Mesenchymal stem cell (in vitro differentiated cells and primary cell): Measurements from ENCODE around the gene CDX4.
A peak's percentile ranks its signal among the peaks of the same experiment; 100 is the strongest.

Experiments used
- DNase-seq: peaks from one replicate; pipeline ENCODE4 v3.0.0-alpha.2; 2013
- H2AFZ ChIP-seq: one replicate; pipeline ENCODE4 v1.6.1; 2013; ENCODE audit warnings: low read depth, mild to moderate bottlenecking, control low read depth, inconsistent platforms, low read length, moderate library complexity
- H2AK5ac ChIP-seq: 2 replicates; pipeline ENCODE4 v1.6.1; 2013; ENCODE audit warnings: low read length, moderate library complexity, mild to moderate bottlenecking, inconsistent platforms; ENCODE audit not compliant: severe bottlenecking
- H2BK120ac ChIP-seq: one replicate; pipeline ENCODE4 v1.6.1; 2013; ENCODE audit warnings: low read depth, mild to moderate bottlenecking, inconsistent platforms, low read length, moderate library complexity
- H2BK12ac ChIP-seq, 2 experiments: one replicate each; pipeline ENCODE4 v1.6.1; 2013; ENCODE audit warnings: inconsistent platforms in 2 of 2, low read length in 2 of 2, mild to moderate bottlenecking in 2 of 2, moderate library complexity in 2 of 2, control low read depth in 1 of 2
- H2BK15ac ChIP-seq: one replicate; pipeline ENCODE4 v1.6.1; 2013; ENCODE audit warnings: mild to moderate bottlenecking, low read depth, inconsistent platforms; ENCODE audit not compliant: poor library complexity, severe bottlenecking
- H2BK5ac ChIP-seq: 2 replicates; pipeline ENCODE4 v1.6.1; 2013; ENCODE audit warnings: low read depth, mild to moderate bottlenecking, low read length, control low read depth, inconsistent platforms; ENCODE audit not compliant: poor library complexity, severe bottlenecking
- H3K14ac ChIP-seq, 2 experiments: one replicate each; pipeline ENCODE4 v1.6.1; 2013; ENCODE audit warnings: inconsistent platforms in 2 of 2, low read length in 2 of 2, control low read depth in 1 of 2, mild to moderate bottlenecking in 1 of 2, moderate library complexity in 1 of 2
- H3K18ac ChIP-seq, 2 experiments: one replicate each; pipeline ENCODE4 v1.6.1; 2013; ENCODE audit warnings: inconsistent platforms in 2 of 2, low read length in 2 of 2, control low read depth in 1 of 2, low read depth in 1 of 2, mild to moderate bottlenecking in 1 of 2
- H3K23ac ChIP-seq, 2 experiments: one replicate each; pipeline ENCODE4 v1.6.1; 2013; ENCODE audit warnings: inconsistent platforms in 2 of 2, low read length in 2 of 2, mild to moderate bottlenecking in 2 of 2, moderate library complexity in 2 of 2, control low read depth in 1 of 2
- H3K27ac ChIP-seq: 2 replicates; pipeline ENCODE4 v1.5.1; 2013; ENCODE audit warnings: mild to moderate bottlenecking, moderate library complexity, low read length, control low read depth, inconsistent platforms; ENCODE audit not compliant: poor library complexity, severe bottlenecking
- H3K27me3 ChIP-seq, 2 experiments: 2 replicates each; pipeline versions ENCODE4 v1.6.1 to v1.7.0; 2013; ENCODE audit warnings: low read length in 2 of 2, mild to moderate bottlenecking in 2 of 2, moderate library complexity in 2 of 2, control low read depth in 1 of 2, inconsistent platforms in 1 of 2; ENCODE audit not compliant: control insufficient read depth in 1 of 2, insufficient read depth in 1 of 2
- H3K36me3 ChIP-seq, 2 experiments: 2 replicates each; pipeline versions ENCODE4 v1.6.1 to v1.7.0; 2013; ENCODE audit warnings: low read length in 2 of 2, control low read depth in 1 of 2, inconsistent platforms in 1 of 2, low read depth in 1 of 2, mild to moderate bottlenecking in 1 of 2; ENCODE audit not compliant: insufficient read depth in 2 of 2, control insufficient read depth in 1 of 2
- H3K4ac ChIP-seq, 2 experiments: one replicate each; pipeline ENCODE4 v1.6.1; 2013; ENCODE audit warnings: inconsistent platforms in 2 of 2, low read length in 2 of 2, mild to moderate bottlenecking in 2 of 2, moderate library complexity in 2 of 2, control low read depth in 1 of 2, low read depth in 1 of 2
- H3K4me1 ChIP-seq: 2 replicates; pipeline ENCODE4 v1.6.1; 2013; ENCODE audit warnings: low read depth, low read length, control low read depth; ENCODE audit not compliant: control insufficient read depth, insufficient read depth
- H3K4me2 ChIP-seq: 2 replicates; pipeline ENCODE4 v1.6.1; 2013; ENCODE audit warnings: low read length, mild to moderate bottlenecking, inconsistent platforms; ENCODE audit not compliant: poor library complexity, severe bottlenecking
- H3K4me3 ChIP-seq, 2 experiments: 2 replicates each; pipeline versions ENCODE4 v1.5.1 to v1.7.0; 2013; ENCODE audit warnings: low read length in 2 of 2, mild to moderate bottlenecking in 2 of 2, control low read depth in 1 of 2, low read depth in 1 of 2; ENCODE audit not compliant: insufficient read depth in 1 of 2
- H3K79me1 ChIP-seq: replicated peaks from 2 replicates; pipeline ENCODE4 v1.6.1; 2013; ENCODE audit warnings: mild to moderate bottlenecking, control low read depth, low read length, inconsistent platforms; ENCODE audit not compliant: poor library complexity, severe bottlenecking
- H3K9ac ChIP-seq: 2 replicates; pipeline ENCODE4 v1.7.0; 2013; ENCODE audit warnings: mild to moderate bottlenecking, low read length, moderate library complexity
- H3K9me3 ChIP-seq: 2 replicates; pipeline ENCODE4 v1.7.0; 2013; ENCODE audit warnings: mild to moderate bottlenecking, low read length; ENCODE audit not compliant: control insufficient read depth
- H4K8ac ChIP-seq: one replicate; pipeline ENCODE4 v1.6.1; 2013; ENCODE audit warnings: inconsistent platforms, mild to moderate bottlenecking, low read length, moderate library complexity
- H4K91ac ChIP-seq: one replicate; pipeline ENCODE4 v1.6.1; 2013; ENCODE audit warnings: mild to moderate bottlenecking, low read length, inconsistent platforms
- WGBS: methylation state at CpG from one replicate; pipeline ENCODE4 v1.1.7; 2013; ENCODE audit warnings: mixed read lengths; 5-methylcytosine and 5-hydroxymethylcytosine counted together

Gene CDX4

GRCh38 chrX:73457306-73457705 lies 10.5 kb downstream of the CDX4 start:
- H3K4me2 ChIP-seq: no peak overlapping the region
- no peak overlapping the region for H2BK120ac ChIP-seq
- H3K36me3 ChIP-seq: no peaks in the 10 kb centered on the region
- no peak overlapping the region for H2BK5ac ChIP-seq
- no peak for DNase-seq
- no peak overlapping the region for H4K91ac ChIP-seq
- H3K4me3 ChIP-seq: no peak overlapping the region
- no peak overlapping the region for H3K27ac ChIP-seq
- no peaks in the 10 kb centered on the region for H3K9me3 ChIP-seq
- H2AFZ ChIP-seq: no peak overlapping the region
- no peak overlapping the region for H3K9ac ChIP-seq
- H3K27me3 ChIP-seq: peaks cover 0 to 11% of the 10 kb centered on the region in 2 experiments
- H2AK5ac ChIP-seq: no peak overlapping the region
- no peaks in the 10 kb centered on the region for H3K4me1 ChIP-seq
- H2BK12ac ChIP-seq: no peak overlapping the region
- H3K23ac ChIP-seq: no peak overlapping the region
- H3K18ac ChIP-seq: no peak overlapping the region
- no peak overlapping the region for H2BK15ac ChIP-seq
- H3K4ac ChIP-seq: no peak overlapping the region
- no peaks in the 10 kb centered on the region for H3K79me1 ChIP-seq
- no peak overlapping the region for H4K8ac ChIP-seq
- no peak overlapping the region for H3K14ac ChIP-seq

DNA sequence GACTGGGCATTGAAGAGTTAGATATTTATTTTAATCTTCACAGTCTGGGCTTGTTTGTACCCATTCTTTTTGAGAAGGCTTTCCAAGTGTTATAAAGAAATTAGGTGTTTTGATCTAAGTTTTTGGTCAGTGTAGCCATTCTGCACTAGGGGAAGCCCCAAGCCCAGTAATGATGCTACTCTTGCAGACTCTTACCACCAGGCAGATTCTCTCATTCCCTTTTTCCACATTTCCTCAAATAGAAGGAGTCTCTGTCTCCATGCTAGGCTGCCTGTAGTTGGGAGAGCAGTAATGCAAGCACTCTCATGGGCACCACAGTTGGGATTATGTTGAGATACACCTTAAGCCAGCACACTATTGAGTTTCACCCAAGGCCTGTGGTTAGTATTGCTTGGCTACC lies 21.5 kb downstream of the CDX4 start:
- no peaks in the 10 kb centered on the region for H3K4me1 ChIP-seq
- no peak overlapping the region for H2BK120ac ChIP-seq
- H3K4me3 ChIP-seq: no peak overlapping the region
- H2AK5ac ChIP-seq: no peak overlapping the region
- no peak overlapping the region for H3K18ac ChIP-seq
- H4K91ac ChIP-seq: no peak overlapping the region
- no peak overlapping the region for H3K9ac ChIP-seq
- no peaks in the 10 kb centered on the region for H3K79me1 ChIP-seq
- H3K9me3 ChIP-seq: peaks cover 10% of the 10 kb centered on the region
- no peak overlapping the region for H3K4me2 ChIP-seq
- peaks cover 0 to 6% of the 10 kb centered on the region in 2 experiments for H3K27me3 ChIP-seq
- H3K27ac ChIP-seq: no peak overlapping the region
- no peak overlapping the region for H3K4ac ChIP-seq
- DNase-seq: no peak
- H2AFZ ChIP-seq: no peak overlapping the region
- no peak overlapping the region for H4K8ac ChIP-seq
- no peak overlapping the region for H2BK15ac ChIP-seq
- no peak overlapping the region for H3K14ac ChIP-seq
- no peak overlapping the region for H2BK5ac ChIP-seq
- no peak overlapping the region for H2BK12ac ChIP-seq
- H3K36me3 ChIP-seq: no peaks in the 10 kb centered on the region
- no peak overlapping the region for H3K23ac ChIP-seq

GRCh38 chrX:73478961-73479360 lies 32.1 kb downstream of the CDX4 start:
- H3K4me1 ChIP-seq: no peaks in the 10 kb centered on the region
- no peak overlapping the region for H3K9ac ChIP-seq
- no peak overlapping the region for H4K91ac ChIP-seq
- H2BK12ac ChIP-seq: no peak overlapping the region
- no peak overlapping the region for H3K4me2 ChIP-seq
- H3K14ac ChIP-seq: no peak overlapping the region
- H2BK15ac ChIP-seq: no peak overlapping the region
- H3K9me3 ChIP-seq: peaks cover 9% of the 10 kb centered on the region
- H3K18ac ChIP-seq: no peak overlapping the region
- peak; percentile 0 for DNase-seq
- H3K4ac ChIP-seq: no peak overlapping the region
- H3K27me3 ChIP-seq: no peaks in the 10 kb centered on the region
- no peak overlapping the region for H2AFZ ChIP-seq
- no peak overlapping the region for H2BK5ac ChIP-seq
- H4K8ac ChIP-seq: no peak overlapping the region
- no peak overlapping the region for H3K23ac ChIP-seq
- no peaks in the 10 kb centered on the region for H3K36me3 ChIP-seq
- WGBS: 83% methylated on average over 3 of the region's 4 CpGs
- H3K4me3 ChIP-seq: no peak overlapping the region
- H3K79me1 ChIP-seq: no peaks in the 10 kb centered on the region
- H2BK120ac ChIP-seq: no peak overlapping the region
- no peak overlapping the region for H2AK5ac ChIP-seq
- H3K27ac ChIP-seq: no peak overlapping the region

DNA sequence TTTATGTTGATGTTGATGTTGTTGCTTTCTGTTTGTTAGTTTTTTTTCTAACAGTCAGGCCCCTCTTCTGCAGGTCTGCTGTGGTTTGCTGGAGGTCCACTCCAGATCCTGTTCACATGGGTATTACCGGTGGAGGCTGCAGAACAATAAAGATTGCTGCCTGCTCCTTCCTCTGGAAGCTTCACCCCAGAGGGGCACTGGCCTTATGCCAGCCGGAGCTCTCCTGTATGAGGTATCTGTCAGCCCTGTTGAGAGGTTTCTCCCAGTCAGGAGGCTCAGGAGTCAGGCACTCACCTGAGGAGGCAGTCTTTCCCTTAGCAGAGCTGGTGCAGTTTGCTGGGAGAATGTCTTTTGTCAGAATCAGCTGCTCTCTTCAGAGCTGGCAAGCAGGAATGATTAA lies 34.7 kb downstream of the CDX4 start:
- Histone ChIP-seq H3K4me3 (no peak overlapping the region), H3K4ac (no peak overlapping the region), H2BK15ac (no peak overlapping the region), H3K14ac (no peak overlapping the region), H3K27ac (no peak overlapping the region), H3K4me1 (no peaks in the 10 kb centered on the region), H2BK120ac (no peak overlapping the region), H2AK5ac (no peak overlapping the region), H2AFZ (no peak overlapping the region), H2BK5ac (no peak overlapping the region), H3K18ac (no peak overlapping the region), H3K79me1 (no peaks in the 10 kb centered on the region), H3K27me3 (no peaks in the 10 kb centered on the region), H4K91ac (no peak overlapping the region), H3K36me3 (no peaks in the 10 kb centered on the region), H3K9ac (no peak overlapping the region), H3K4me2 (no peak overlapping the region), H3K23ac (no peak overlapping the region), H3K9me3 (peaks cover 9% of the 10 kb centered on the region), H2BK12ac (no peak overlapping the region), H4K8ac (no peak overlapping the region)
- no peak for DNase-seq
- WGBS: 73% methylated on average over 2 of the region's 2 CpGs
